ENCODE measurements around the gene RNF151.
A peak's percentile ranks its signal among the peaks of the same experiment; 100 is the strongest.

Gene RNF151

GRCh38 chr16:1987198-1987597 lies 20.5 kb downstream of the RNF151 start:
- H3K4me3 ChIP-seq (ENCODE audit: low read depth, low read length): no peak overlapping the region
- no peak for DNase-seq (ENCODE audit: low read depth)
- no peak for TF ChIP-seq CTCF (IDR thresholded peaks at IDR 0.05; ENCODE audit: insufficient read depth, low read depth, low read length, missing control alignments)

- no peak for DNase-seq (ENCODE audit: low read depth)
- peak within 1 kb of the TSS; percentile 76 for H3K4me3 ChIP-seq (ENCODE audit: low read depth, low read length)
- TF ChIP-seq CTCF (IDR thresholded peaks at IDR 0.05; ENCODE audit: insufficient read depth, low read depth, low read length, missing control alignments): no peak
Measured at GRCh38 chr16:1989209-1990100, 22.8 kb downstream of the RNF151 start, which contains the start of gene SYNGR3. Gene SYNGR3, plus strand, starts transcription at chr16:1989970. Its CDS starts 133 bp downstream, at chr16:1990103.

- peak overlapping the region; percentile 76; the same call in 1 of the 2 replicates for H3K4me3 ChIP-seq (ENCODE audit: low read depth, low read length)
- no peak for DNase-seq (ENCODE audit: low read depth)
- no peak for TF ChIP-seq CTCF (IDR thresholded peaks at IDR 0.05; ENCODE audit: insufficient read depth, low read depth, low read length, missing control alignments)
Measured at GRCh38 chr16:1990101-1990350, 23.4 kb downstream of the RNF151 start.

- no peak for TF ChIP-seq CTCF (IDR thresholded peaks at IDR 0.05; ENCODE audit: insufficient read depth, low read depth, low read length, missing control alignments)
- peak overlapping the region; percentile 76 for H3K4me3 ChIP-seq (ENCODE audit: low read depth, low read length)
- peak; percentile 54 for DNase-seq (ENCODE audit: low read depth)
Measured at GRCh38 chr16:1990351-1991134, 23.9 kb downstream of the RNF151 start.

- no peak for TF ChIP-seq CTCF (IDR thresholded peaks at IDR 0.05; ENCODE audit: insufficient read depth, low read depth, low read length, missing control alignments)
- peak overlapping the region; percentile 76 for H3K4me3 ChIP-seq (ENCODE audit: low read depth, low read length)
- peak; percentile 91 for DNase-seq (ENCODE audit: low read depth)
Measured at GRCh38 chr16:1991135-1991551, 24.5 kb downstream of the RNF151 start.

GRCh38 chr16:1991588-1991947 lies 24.9 kb downstream of the RNF151 start:
- DNase-seq (ENCODE audit: low read depth): no peak
- TF ChIP-seq CTCF (IDR thresholded peaks at IDR 0.05; ENCODE audit: insufficient read depth, low read depth, low read length, missing control alignments): no peak
- H3K4me3 ChIP-seq (ENCODE audit: low read depth, low read length): peak overlapping the region; percentile 76

Measured in GM12865 (cell line).